CD4-positive, CD25-positive, alpha-beta regulatory T cell (primary cell): ENCODE data around the gene TXNRD2. TPM values are rescaled to one million over a fixed set of nuclear protein-coding genes. Genes with fewer than 3 reads are reported as not detected.

Experiments used
- ATAC-seq, 2 donors: fragments of 150-1000 bp; cut with Tn5 transposase; one replicate each; pipeline ENCODE4 v1.10.0; 2021; ENCODE audit warnings: low read depth in 2 of 2, moderate number of reproducible peaks in 2 of 2, moderate library complexity in 1 of 2
- DNase-seq, 3 donors: peaks; one replicate each; pipeline versions ENCODE4 v3.0.0 to v3.0.0-alpha.2; 2012 to 2022; ENCODE audit warnings: mixed read lengths in 1 of 3
- H3K27ac ChIP-seq: one replicate; pipeline ENCODE4 v1.7.0; 2013; ENCODE audit warnings: mild to moderate bottlenecking, low read length; ENCODE audit not compliant: insufficient read depth, poor library complexity, severe bottlenecking
- H3K27me3 ChIP-seq: one replicate; pipeline ENCODE4 v1.7.0; 2013; ENCODE audit warnings: low read length; ENCODE audit not compliant: control insufficient read depth, insufficient read depth
- H3K36me3 ChIP-seq: one replicate; pipeline ENCODE4 v1.7.0; 2013; ENCODE audit warnings: mild to moderate bottlenecking, low read length, moderate library complexity; ENCODE audit not compliant: control insufficient read depth, insufficient read depth
- H3K4me1 ChIP-seq: 2 replicates; pipeline ENCODE4 v1.7.0; 2013; ENCODE audit warnings: mild to moderate bottlenecking, low read length; ENCODE audit not compliant: insufficient read depth, control insufficient read depth, poor library complexity, severe bottlenecking
- H3K4me3 ChIP-seq: one replicate; pipeline ENCODE4 v1.7.0; 2013; ENCODE audit warnings: low read depth, mild to moderate bottlenecking, low read length, moderate library complexity
- H3K9me3 ChIP-seq, 2 experiments: 1 replicate in 1 of 2; 2 replicates in 1 of 2; pipeline ENCODE4 v1.7.0; 2013; ENCODE audit warnings: low read length in 2 of 2, mild to moderate bottlenecking in 1 of 2, moderate library complexity in 1 of 2; ENCODE audit not compliant: control insufficient read depth in 2 of 2
- H3K27ac Mint-ChIP-seq, 3 donors: one replicate each; pipeline ENCODE4 v1.8.0; 2020 to 2022; ENCODE audit warnings: mild to moderate bottlenecking in 3 of 3, mixed read lengths in 3 of 3, moderate library complexity in 2 of 3
- H3K27me3 Mint-ChIP-seq: one replicate; pipeline ENCODE4 v1.8.0; 2022; ENCODE audit warnings: mild to moderate bottlenecking, mixed read lengths
- H3K36me3 Mint-ChIP-seq: one replicate; pipeline ENCODE4 v1.8.0; 2020; ENCODE audit warnings: mixed read lengths
- H3K4me1 Mint-ChIP-seq, 4 donors: one replicate each; pipeline ENCODE4 v1.8.0; 2020 to 2022; ENCODE audit warnings: mixed read lengths in 4 of 4, mild to moderate bottlenecking in 1 of 4
- H3K4me3 Mint-ChIP-seq, 4 donors: one replicate each; pipeline ENCODE4 v1.8.0; 2020 to 2022; ENCODE audit warnings: mild to moderate bottlenecking in 4 of 4, mixed read lengths in 4 of 4, moderate library complexity in 3 of 4
- H3K9me3 Mint-ChIP-seq, 7 donors: one replicate each; pipeline ENCODE4 v1.8.0; 2020 to 2022; ENCODE audit warnings: mixed read lengths in 7 of 7, mild to moderate bottlenecking in 3 of 7, moderate library complexity in 2 of 7
- polyA plus RNA-seq, 4 donors: library from polyadenylated mRNA; unstranded; fragments of 300-500 nt; fragmentation: Illumina TruSeq; gene quantifications; one replicate each; pipeline ENCODE4 v1.2.3, GENCODE V29; 2021
- total RNA-seq: library from RNA; stranded (reverse); gene quantifications from one replicate; pipeline ENCODE4 v1.2.3, GENCODE V29; 2022

Gene TXNRD2
- total and polyA plus RNA-seq, 5 donors from 2014 or later: 11.3 to 25.7 (median 11.9) TPM

- no peak overlapping the region for H3K4me3 ChIP-seq
- ATAC-seq: no peak
- no peaks in the 10 kb centered on the region for H3K27me3 ChIP-seq
- H3K4me1 Mint-ChIP-seq: peaks cover 0 to 7% (median 2%) of the 10 kb centered on the region in 4 donors
- peak overlapping the region in 1 of 3 donors; percentile 11 for H3K27ac Mint-ChIP-seq
- H3K9me3 Mint-ChIP-seq: no peaks in the 10 kb centered on the region
- no peaks in the 10 kb centered on the region for H3K27me3 Mint-ChIP-seq
- no peak overlapping the region for H3K4me3 Mint-ChIP-seq
- DNase-seq: no peak
- no peak overlapping the region for H3K27ac ChIP-seq
- H3K4me1 ChIP-seq: no peaks in the 10 kb centered on the region
- H3K36me3 Mint-ChIP-seq: peaks cover 14% of the 10 kb centered on the region
- no peaks in the 10 kb centered on the region for H3K9me3 ChIP-seq
- no peaks in the 10 kb centered on the region for H3K36me3 ChIP-seq
These were observed 115.0 kb downstream of the TXNRD2 start for GRCh38 chr22:19826619-19826950.

- no peaks in the 10 kb centered on the region for H3K4me1 ChIP-seq
- peaks cover 14% of the 10 kb centered on the region for H3K36me3 Mint-ChIP-seq
- H3K4me1 Mint-ChIP-seq: peaks cover 0 to 7% (median 2%) of the 10 kb centered on the region in 4 donors
- peak overlapping the region in 2 of 3 donors; percentile 11 to 46 for H3K27ac Mint-ChIP-seq
- no peak overlapping the region for H3K4me3 ChIP-seq
- no peaks in the 10 kb centered on the region for H3K27me3 Mint-ChIP-seq
- H3K27me3 ChIP-seq: no peaks in the 10 kb centered on the region
- no peak overlapping the region for H3K4me3 Mint-ChIP-seq
- H3K27ac ChIP-seq: no peak overlapping the region
- DNase-seq (no peak), ATAC-seq (no peak)
- no peaks in the 10 kb centered on the region for H3K9me3 ChIP-seq
- H3K9me3 Mint-ChIP-seq: no peaks in the 10 kb centered on the region
- no peaks in the 10 kb centered on the region for H3K36me3 ChIP-seq
These were observed 115.6 kb downstream of the TXNRD2 start for GRCh38 chr22:19825904-19826618.

Other genes starting within 250 kb of the TXNRD2 start
- 5.2 TPM for gene SEPTIN5, start 227.3 kb downstream of the TXNRD2 start, total RNA-seq
- not detected for gene SEPTIN5, start 227.3 kb downstream of the TXNRD2 start, polyA plus RNA-seq
- gene GP1BB, start 218.3 kb downstream of the TXNRD2 start, total RNA-seq: 6.4 TPM
- not detected for gene GP1BB, start 218.3 kb downstream of the TXNRD2 start, polyA plus RNA-seq
- not detected for gene TBX1, start 181.0 kb downstream of the TXNRD2 start, total RNA-seq
- not detected for gene TBX1, start 181.0 kb downstream of the TXNRD2 start, polyA plus RNA-seq
- gene GNB1L, start 86.9 kb downstream of the TXNRD2 start, total RNA-seq: 8.2 TPM
- 10 to 100 TPM; 13.3 to 29.8 (median 19.7) TPM for gene GNB1L, start 86.9 kb downstream of the TXNRD2 start, polyA plus RNA-seq
- 18.8 TPM for gene RTL10, start 86.9 kb downstream of the TXNRD2 start, total RNA-seq
- gene RTL10, start 86.9 kb downstream of the TXNRD2 start, polyA plus RNA-seq: 10 to 100 TPM in 2 of 4 donors, 1 to 10 TPM in 2; 7.5 to 12.6 (median 10.9) TPM
- 27.3 TPM for gene COMT, start within 50 bp of the TXNRD2 start, total RNA-seq
- gene COMT, start within 50 bp of the TXNRD2 start, polyA plus RNA-seq: 100 to 1,000 TPM in 1 of 4 donors, 10 to 100 TPM in 3; 89.2 to 106 (median 94.5) TPM
- gene ARVCF, start 75.0 kb upstream of the TXNRD2 start, total RNA-seq: 2.7 TPM
- under 1 TPM in 3 of 4 donors, not detected in 1; 0.39 to 0.52 (median 0.41) TPM for gene ARVCF, start 75.0 kb upstream of the TXNRD2 start, polyA plus RNA-seq
- 43.0 TPM for gene TANGO2, start 79.3 kb upstream of the TXNRD2 start, total RNA-seq
- 10 to 100 TPM; 39.5 to 48.4 (median 45.0) TPM for gene TANGO2, start 79.3 kb upstream of the TXNRD2 start, polyA plus RNA-seq
- gene DGCR8, start 138.4 kb upstream of the TXNRD2 start, total RNA-seq: 41.1 TPM
- gene DGCR8, start 138.4 kb upstream of the TXNRD2 start, polyA plus RNA-seq: 1 to 10 TPM; 2.7 to 6.6 (median 4.5) TPM
- 67.2 TPM for gene RANBP1, start 174.3 kb upstream of the TXNRD2 start, total RNA-seq
- 10 to 100 TPM; 80.7 to 93.9 (median 90.2) TPM for gene RANBP1, start 174.3 kb upstream of the TXNRD2 start, polyA plus RNA-seq
- 75.2 TPM for gene TRMT2A, start 175.4 kb upstream of the TXNRD2 start, total RNA-seq
- gene TRMT2A, start 175.4 kb upstream of the TXNRD2 start, polyA plus RNA-seq: 10 to 100 TPM; 24.5 to 30.2 (median 28.1) TPM
- gene ZDHHC8, start 190.0 kb upstream of the TXNRD2 start, total RNA-seq: 76.7 TPM
- gene ZDHHC8, start 190.0 kb upstream of the TXNRD2 start, polyA plus RNA-seq: 1 to 10 TPM; 1.2 to 4.3 (median 1.6) TPM
- 0.44 TPM for gene CCDC188, start 209.2 kb upstream of the TXNRD2 start, total RNA-seq
- not detected for gene CCDC188, start 209.2 kb upstream of the TXNRD2 start, polyA plus RNA-seq